Activated naive CD4-positive, alpha-beta T cell treated with anti-CD3 and anti-CD28 coated beads, Interleukin-2, amount 50 U/mL, for 24 hours (primary cell): ENCODE measurements around the gene CBY1.
"Not testable (repeated sequence)": the region's sequence is repeated elsewhere in the genome, so short reads cannot be mapped to it uniquely, and the experiment has no call there.

Experiments used
- H3K27ac Mint-ChIP-seq: one replicate; pipeline ENCODE4 v1.8.0; 2021; ENCODE audit warnings: mild to moderate bottlenecking, mixed read lengths
- H3K27me3 Mint-ChIP-seq: one replicate; pipeline ENCODE4 v1.8.0; 2021; ENCODE audit warnings: mixed read lengths
- H3K36me3 Mint-ChIP-seq: one replicate; pipeline ENCODE4 v1.8.0; 2021; ENCODE audit warnings: mixed read lengths
- H3K4me1 Mint-ChIP-seq: one replicate; pipeline ENCODE4 v1.8.0; 2021; ENCODE audit warnings: mixed read lengths
- H3K4me3 Mint-ChIP-seq: one replicate; pipeline ENCODE4 v1.8.0; 2021; ENCODE audit warnings: mild to moderate bottlenecking, mixed read lengths
- H3K9me3 Mint-ChIP-seq: one replicate; pipeline ENCODE4 v1.8.0; 2021; ENCODE audit warnings: mixed read lengths

The CBY1 gene

GRCh38 chr22:38632528-38632927 is 23.9 kb upstream of the CBY1 start:
- Mint-ChIP-seq H3K27ac (peak overlapping the region; percentile 59), H3K4me1 (peaks cover 17% of the 10 kb centered on the region), H3K4me3 (no peak overlapping the region), H3K9me3 (no peaks in the 10 kb centered on the region), H3K27me3 (no peaks in the 10 kb centered on the region), H3K36me3 (no peaks in the 10 kb centered on the region)

- no peak overlapping the region for H3K4me3 Mint-ChIP-seq
- no peaks in the 10 kb centered on the region for H3K36me3 Mint-ChIP-seq
- no peak overlapping the region for H3K27ac Mint-ChIP-seq
- peaks cover 4% of the 10 kb centered on the region for H3K27me3 Mint-ChIP-seq
- H3K4me1 Mint-ChIP-seq = no peaks in the 10 kb centered on the region
- no peaks in the 10 kb centered on the region for H3K9me3 Mint-ChIP-seq
Measured at GRCh38 chr22:38638216-38638615, 18.2 kb upstream of the CBY1 start.

- H3K9me3 Mint-ChIP-seq = no peaks in the 10 kb centered on the region
- no peaks in the 10 kb centered on the region for H3K36me3 Mint-ChIP-seq
- H3K4me3 Mint-ChIP-seq = no peak overlapping the region
- H3K4me1 Mint-ChIP-seq = no peaks in the 10 kb centered on the region
- H3K27ac Mint-ChIP-seq = no peak overlapping the region
- H3K27me3 Mint-ChIP-seq = peaks cover 5% of the 10 kb centered on the region
Measured at GRCh38 chr22:38638728-38639127, 17.7 kb upstream of the CBY1 start.

- Mint-ChIP-seq H3K4me3 (no peak overlapping the region), H3K4me1 (no peaks in the 10 kb centered on the region), H3K27ac (no peak overlapping the region), H3K9me3 (no peaks in the 10 kb centered on the region), H3K36me3 (no peaks in the 10 kb centered on the region), H3K27me3 (peaks cover 5% of the 10 kb centered on the region)
Measured at GRCh38 chr22:38641476-38642040, 14.9 kb upstream of the CBY1 start.

- H3K9me3 Mint-ChIP-seq, H3K27me3 Mint-ChIP-seq, H3K4me3 Mint-ChIP-seq, H3K4me1 Mint-ChIP-seq, H3K27ac Mint-ChIP-seq, H3K36me3 Mint-ChIP-seq: not testable (repeated sequence)
Measured at GRCh38 chr22:38644245-38644644, 12.2 kb upstream of the CBY1 start.

- Mint-ChIP-seq H3K36me3 (no peaks in the 10 kb centered on the region), H3K4me1 (no peaks in the 10 kb centered on the region), H3K4me3 (no peak overlapping the region), H3K27me3 (peaks cover 5% of the 10 kb centered on the region), H3K9me3 (no peaks in the 10 kb centered on the region), H3K27ac (no peak overlapping the region)
Measured at GRCh38 chr22:38645430-38645829, 11.0 kb upstream of the CBY1 start.

- Mint-ChIP-seq H3K4me3 (no peak overlapping the region), H3K9me3 (no peaks in the 10 kb centered on the region), H3K27me3 (no peaks in the 10 kb centered on the region), H3K4me1 (no peaks in the 10 kb centered on the region), H3K27ac (no peak overlapping the region), H3K36me3 (no peaks in the 10 kb centered on the region)
Measured at GRCh38 chr22:38649841-38650522, 6.5 kb upstream of the CBY1 start.

GRCh38 chr22:38652859-38653258 is 3.6 kb upstream of the CBY1 start:
- H3K27me3 Mint-ChIP-seq = no peaks in the 10 kb centered on the region
- H3K27ac Mint-ChIP-seq = no peak overlapping the region
- peaks cover 12% of the 10 kb centered on the region for H3K4me1 Mint-ChIP-seq
- no peaks in the 10 kb centered on the region for H3K9me3 Mint-ChIP-seq
- H3K4me3 Mint-ChIP-seq = no peak overlapping the region
- no peaks in the 10 kb centered on the region for H3K36me3 Mint-ChIP-seq

- H3K4me1 Mint-ChIP-seq = peaks cover 15% of the 10 kb centered on the region
- peak overlapping the region; percentile 1 for H3K4me3 Mint-ChIP-seq
- H3K9me3 Mint-ChIP-seq = no peaks in the 10 kb centered on the region
- H3K36me3 Mint-ChIP-seq = no peaks in the 10 kb centered on the region
- H3K27ac Mint-ChIP-seq = peak overlapping the region; percentile 35
- no peaks in the 10 kb centered on the region for H3K27me3 Mint-ChIP-seq
Measured at GRCh38 chr22:38653741-38654140, 2.7 kb upstream of the CBY1 start.

GRCh38 chr22:38655519-38656255 is 751 bp upstream of the CBY1 start:
- no peaks in the 10 kb centered on the region for H3K27me3 Mint-ChIP-seq
- no peaks in the 10 kb centered on the region for H3K9me3 Mint-ChIP-seq
- H3K4me3 Mint-ChIP-seq = peak overlapping the region; percentile 93
- H3K27ac Mint-ChIP-seq = peak overlapping the region; percentile 98
- no peaks in the 10 kb centered on the region for H3K36me3 Mint-ChIP-seq
- peaks cover 15% of the 10 kb centered on the region for H3K4me1 Mint-ChIP-seq

GRCh38 chr22:38657045-38657909 is 839 bp downstream of the CBY1 start:
- Mint-ChIP-seq H3K9me3 (no peaks in the 10 kb centered on the region), H3K27me3 (no peaks in the 10 kb centered on the region), H3K36me3 (no peaks in the 10 kb centered on the region), H3K4me3 (peak overlapping the region; percentile 93), H3K4me1 (peaks cover 15% of the 10 kb centered on the region), H3K27ac (peak overlapping the region; percentile 98)

- H3K4me3 Mint-ChIP-seq = no peak overlapping the region
- peak overlapping the region; percentile 15 for H3K27ac Mint-ChIP-seq
- H3K4me1 Mint-ChIP-seq = no peaks in the 10 kb centered on the region
- no peaks in the 10 kb centered on the region for H3K27me3 Mint-ChIP-seq
- no peaks in the 10 kb centered on the region for H3K9me3 Mint-ChIP-seq
- H3K36me3 Mint-ChIP-seq = peaks cover 2% of the 10 kb centered on the region
Measured at GRCh38 chr22:38674888-38675287, 18.4 kb downstream of the CBY1 start.

- H3K36me3 Mint-ChIP-seq = peaks cover 2% of the 10 kb centered on the region
- no peak overlapping the region for H3K4me3 Mint-ChIP-seq
- H3K4me1 Mint-ChIP-seq = no peaks in the 10 kb centered on the region
- H3K27me3 Mint-ChIP-seq = no peaks in the 10 kb centered on the region
- no peaks in the 10 kb centered on the region for H3K9me3 Mint-ChIP-seq
- H3K27ac Mint-ChIP-seq = no peak overlapping the region
Measured at GRCh38 chr22:38675833-38676232, 19.4 kb downstream of the CBY1 start.

GRCh38 chr22:38681582-38682335 is 25.3 kb downstream of the CBY1 start, which contains the start of gene TOMM22:
Gene TOMM22 (plus strand): TSS chr22:38681957. CDS start chr22:38681979, 22 bp downstream.
- H3K9me3 Mint-ChIP-seq = no peaks in the 10 kb centered on the region
- peak within 1 kb of the TSS; percentile 100 for H3K4me3 Mint-ChIP-seq
- H3K36me3 Mint-ChIP-seq = peaks cover 16% of the 10 kb centered on the region
- peak within 1 kb of the TSS; percentile 99 for H3K27ac Mint-ChIP-seq
- H3K27me3 Mint-ChIP-seq = no peaks in the 10 kb centered on the region
- H3K4me1 Mint-ChIP-seq = peaks cover 19% of the 10 kb centered on the region

GRCh38 chr22:38684895-38685294 is 28.5 kb downstream of the CBY1 start:
- H3K4me3 Mint-ChIP-seq = no peak overlapping the region
- no peaks in the 10 kb centered on the region for H3K27me3 Mint-ChIP-seq
- H3K9me3 Mint-ChIP-seq = no peaks in the 10 kb centered on the region
- H3K27ac Mint-ChIP-seq = no peak overlapping the region
- H3K4me1 Mint-ChIP-seq = peaks cover 19% of the 10 kb centered on the region
- H3K36me3 Mint-ChIP-seq = peaks cover 20% of the 10 kb centered on the region
